Loucy (cell line): ENCODE data around the gene SLC22A3.

Source experiments
- H2AFZ ChIP-seq: fragments of 200-600 bp; sonication (generic); 2 replicates; pipeline ENCODE4 v1.6.0; 2016; ENCODE audit warnings: antibody characterized with exemption, mild to moderate bottlenecking, low read length, moderate library complexity
- H3F3A ChIP-seq: fragments of 200-600 bp; 2 replicates; pipeline ENCODE4 v1.6.0; 2016; ENCODE audit warnings: antibody characterized with exemption, low read depth, mild to moderate bottlenecking
- H3K27me3 ChIP-seq: fragments of 200-600 bp; sonication (generic); 2 replicates; pipeline ENCODE4 v1.6.1; 2014; ENCODE audit warnings: low read length, mild to moderate bottlenecking; ENCODE audit not compliant: insufficient read depth, poor library complexity, severe bottlenecking
- H3K36me3 ChIP-seq: fragments of 200-600 bp; sonication (generic); 2 replicates; pipeline ENCODE4 v1.6.1; 2016; ENCODE audit warnings: low read length; ENCODE audit not compliant: insufficient read depth
- H3K4me1 ChIP-seq: fragments of 200-600 bp; sonication (generic); 2 replicates; pipeline ENCODE4 v1.5.1; 2014; ENCODE audit warnings: low read length, mild to moderate bottlenecking; ENCODE audit not compliant: insufficient read depth, poor library complexity, severe bottlenecking
- H3K4me2 ChIP-seq: fragments of 200-600 bp; sonication (generic); 2 replicates; pipeline ENCODE4 v1.6.0; 2014; ENCODE audit warnings: antibody characterized with exemption, low read length, low read depth, mild to moderate bottlenecking; ENCODE audit not compliant: poor library complexity, severe bottlenecking
- H3K4me3 ChIP-seq: fragments of 200-600 bp; sonication (generic); 2 replicates; pipeline ENCODE4 v1.5.1; 2014; ENCODE audit warnings: low read length, mild to moderate bottlenecking, mixed read lengths; ENCODE audit not compliant: poor library complexity, severe bottlenecking
- H3K79me2 ChIP-seq: fragments of 200-600 bp; sonication (generic); 2 replicates; pipeline ENCODE4 v1.6.1; 2014; ENCODE audit warnings: low read length; ENCODE audit not compliant: insufficient read depth
- H3K9ac ChIP-seq: fragments of 200-600 bp; sonication (generic); 2 replicates; pipeline ENCODE4 v1.6.0; 2014; ENCODE audit warnings: mild to moderate bottlenecking, low read depth, low read length, moderate library complexity; ENCODE audit not compliant: poor library complexity, severe bottlenecking
- H3K9me2 ChIP-seq: fragments of 200-600 bp; sonication (generic); replicated peaks from 2 replicates; pipeline ENCODE4 v1.6.1; 2016; ENCODE audit warnings: low read depth, low read length, mixed read lengths
- H3K9me3 ChIP-seq: fragments of 200-600 bp; sonication (generic); 2 replicates; pipeline ENCODE4 v1.6.1; 2014; ENCODE audit warnings: mild to moderate bottlenecking, antibody characterized with exemption, low read length, low read depth; ENCODE audit not compliant: insufficient read depth
- H4K20me1 ChIP-seq: fragments of 200-600 bp; sonication (generic); 2 replicates; pipeline ENCODE4 v1.6.0; 2014; ENCODE audit warnings: antibody characterized with exemption, low read length, mild to moderate bottlenecking; ENCODE audit not compliant: insufficient read depth, poor library complexity, severe bottlenecking
- EZH2phosphoT487 ChIP-seq: fragments of 200-600 bp; IDR thresholded peaks from 2 replicates; pipeline ENCODE4 v1.6.1; 2018; ENCODE audit warnings: antibody characterized with exemption, mild to moderate bottlenecking, moderate library complexity, borderline replicate concordance
- TF ChIP-seq, protein P1 (sequence below): fragments of 200-600 bp; sonication (generic); conservative IDR thresholded peaks from 2 replicates; pipeline ENCODE4 v1.5.1; 2014; ENCODE audit warnings: mild to moderate bottlenecking, antibody characterized with exemption, low read length

SLC22A3 gene

DNA sequence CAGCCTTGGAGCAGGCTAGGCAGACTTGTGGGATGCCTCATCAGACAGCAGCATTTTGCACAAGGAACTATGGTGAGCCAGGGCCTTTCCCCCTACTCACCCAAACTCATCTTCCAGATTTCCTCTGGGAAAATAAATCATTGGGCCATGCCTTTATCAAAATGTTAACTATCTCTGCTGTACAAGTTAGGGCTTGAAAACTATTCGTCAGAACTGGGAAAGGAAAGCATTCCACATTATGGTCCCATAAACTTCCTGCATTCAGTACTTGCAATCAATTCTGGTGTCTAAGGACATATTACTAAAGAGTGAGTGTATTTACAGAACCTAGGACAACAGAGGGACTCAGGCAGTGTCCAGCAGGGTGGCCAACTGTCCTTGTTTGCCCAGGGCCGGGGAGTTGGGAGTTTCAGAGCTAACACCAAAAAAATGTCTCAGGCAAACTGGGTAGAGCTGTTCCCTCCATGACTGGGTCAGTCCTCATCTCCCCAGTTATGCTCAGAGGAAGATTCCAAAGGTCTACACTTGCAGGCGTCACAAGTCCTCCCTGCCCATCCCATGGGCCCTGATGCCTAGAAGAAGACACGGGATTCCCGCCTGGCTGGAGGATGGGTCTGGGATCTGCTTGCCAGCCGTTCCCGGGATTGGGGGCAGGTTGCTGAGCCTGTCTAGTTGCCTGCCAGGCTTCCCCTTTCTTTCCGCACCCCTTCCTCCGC is 72.2 kb downstream of the SLC22A3 start:
- H3K4me3 ChIP-seq: no peak overlapping the region
- H3K79me2 ChIP-seq: no peaks in the 10 kb centered on the region
- H3K9me2 ChIP-seq: no peaks in the 10 kb centered on the region
- no peaks in the 10 kb centered on the region for H3K4me1 ChIP-seq
- no peaks in the 10 kb centered on the region for H3K36me3 ChIP-seq
- H3K4me2 ChIP-seq: no peak overlapping the region
- H4K20me1 ChIP-seq: no peaks in the 10 kb centered on the region
- TF ChIP-seq, protein P1, sequence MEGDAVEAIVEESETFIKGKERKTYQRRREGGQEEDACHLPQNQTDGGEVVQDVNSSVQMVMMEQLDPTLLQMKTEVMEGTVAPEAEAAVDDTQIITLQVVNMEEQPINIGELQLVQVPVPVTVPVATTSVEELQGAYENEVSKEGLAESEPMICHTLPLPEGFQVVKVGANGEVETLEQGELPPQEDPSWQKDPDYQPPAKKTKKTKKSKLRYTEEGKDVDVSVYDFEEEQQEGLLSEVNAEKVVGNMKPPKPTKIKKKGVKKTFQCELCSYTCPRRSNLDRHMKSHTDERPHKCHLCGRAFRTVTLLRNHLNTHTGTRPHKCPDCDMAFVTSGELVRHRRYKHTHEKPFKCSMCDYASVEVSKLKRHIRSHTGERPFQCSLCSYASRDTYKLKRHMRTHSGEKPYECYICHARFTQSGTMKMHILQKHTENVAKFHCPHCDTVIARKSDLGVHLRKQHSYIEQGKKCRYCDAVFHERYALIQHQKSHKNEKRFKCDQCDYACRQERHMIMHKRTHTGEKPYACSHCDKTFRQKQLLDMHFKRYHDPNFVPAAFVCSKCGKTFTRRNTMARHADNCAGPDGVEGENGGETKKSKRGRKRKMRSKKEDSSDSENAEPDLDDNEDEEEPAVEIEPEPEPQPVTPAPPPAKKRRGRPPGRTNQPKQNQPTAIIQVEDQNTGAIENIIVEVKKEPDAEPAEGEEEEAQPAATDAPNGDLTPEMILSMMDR: no peak
- no peak for TF ChIP-seq EZH2phosphoT487
- H3K9ac ChIP-seq: no peak overlapping the region
- no peaks in the 10 kb centered on the region for H3F3A ChIP-seq
- H2AFZ ChIP-seq: no peak overlapping the region
- H3K9me3 ChIP-seq: 0 out of 2 replicates have a peak, but pooled peaks cover 3% of the 10 kb centered on the region
- H3K27me3 ChIP-seq: no peaks in the 10 kb centered on the region

- Histone ChIP-seq H3K9me2 (no peaks in the 10 kb centered on the region), H3K36me3 (no peaks in the 10 kb centered on the region), H2AFZ (no peak overlapping the region), H4K20me1 (no peaks in the 10 kb centered on the region), H3K4me1 (no peaks in the 10 kb centered on the region), H3K79me2 (no peaks in the 10 kb centered on the region), H3K9ac (no peak overlapping the region), H3F3A (no peaks in the 10 kb centered on the region), H3K4me3 (no peak overlapping the region), H3K9me3 (0 out of 2 replicates have a peak, but pooled peaks cover 3% of the 10 kb centered on the region), H3K27me3 (no peaks in the 10 kb centered on the region), H3K4me2 (no peak overlapping the region)
- TF ChIP-seq, protein P1: no peak
- TF ChIP-seq EZH2phosphoT487: no peak
Measured at GRCh38 chr6:160420969-160421556, 72.9 kb downstream of the SLC22A3 start.

DNA sequence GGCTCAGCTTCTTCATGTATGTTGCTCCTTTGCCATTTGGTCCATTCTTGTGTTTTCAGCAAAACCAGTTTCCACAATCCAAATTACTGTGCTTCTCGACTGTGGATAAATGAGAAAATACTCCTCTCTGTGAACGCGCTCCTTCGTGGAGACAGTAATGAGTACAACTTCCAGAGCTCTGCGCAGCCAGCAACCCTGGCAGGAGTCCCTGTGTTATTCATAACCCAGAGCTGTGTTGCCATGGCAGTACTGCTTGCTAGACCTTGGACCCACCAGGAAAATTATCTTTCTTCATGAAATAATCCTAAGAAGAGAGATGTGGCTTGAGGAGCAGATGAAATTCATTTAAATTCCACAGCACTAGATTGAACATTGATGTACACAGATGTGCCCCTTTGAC is 73.7 kb downstream of the SLC22A3 start:
- H2AFZ ChIP-seq: no peak overlapping the region
- no peak overlapping the region for H3K4me2 ChIP-seq
- H3F3A ChIP-seq: no peaks in the 10 kb centered on the region
- no peaks in the 10 kb centered on the region for H3K79me2 ChIP-seq
- H3K4me3 ChIP-seq: no peak overlapping the region
- no peaks in the 10 kb centered on the region for H3K27me3 ChIP-seq
- H4K20me1 ChIP-seq: no peaks in the 10 kb centered on the region
- no peaks in the 10 kb centered on the region for H3K4me1 ChIP-seq
- H3K9me2 ChIP-seq: no peaks in the 10 kb centered on the region
- H3K36me3 ChIP-seq: no peaks in the 10 kb centered on the region
- TF ChIP-seq, protein P1: no peak
- TF ChIP-seq EZH2phosphoT487: no peak
- 0 out of 2 replicates have a peak, but pooled peaks cover 3% of the 10 kb centered on the region for H3K9me3 ChIP-seq
- no peak overlapping the region for H3K9ac ChIP-seq
